CD4-positive, alpha-beta T cell treated with Interleukin-15 for 1 hour (primary cell): Measurements from ENCODE around the gene INPP4B.

ENCODE experiments used
- DNase-seq: peaks from one replicate; pipeline ENCODE4 v3.0.0-alpha.2; 2020

Gene INPP4B

GRCh38 chr4:142164767-142165500 is 681.2 kb downstream of the INPP4B start:
- DNase-seq: no peak

GRCh38 chr4:142161086-142161485 is 685.0 kb downstream of the INPP4B start:
- no peak for DNase-seq

GRCh38 chr4:142160509-142160908 is 685.6 kb downstream of the INPP4B start:
- DNase-seq: no peak

DNA sequence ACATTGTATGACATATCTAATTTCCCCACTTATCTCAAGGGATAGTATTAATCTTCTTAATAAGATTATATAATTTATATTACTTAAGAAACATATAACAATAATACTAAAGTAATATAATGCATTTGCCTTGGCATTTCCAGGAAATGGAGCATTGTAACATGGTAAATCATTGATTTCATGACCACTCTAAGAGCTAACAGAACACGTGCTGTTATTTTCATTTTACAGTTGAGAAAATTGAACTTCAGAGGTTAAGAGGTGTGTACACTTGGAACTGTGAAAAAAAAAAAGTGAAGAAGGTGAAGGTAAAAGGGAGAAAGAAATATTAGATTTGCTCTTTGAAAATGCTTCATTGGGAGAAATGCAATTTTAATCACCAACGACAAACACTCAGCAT is 687.1 kb downstream of the INPP4B start:
- no peak for DNase-seq

- DNase-seq: no peak
Measured at GRCh38 chr4:142156256-142156655, 689.8 kb downstream of the INPP4B start.

- DNase-seq: no peak
Measured at GRCh38 chr4:142155347-142155746, 690.8 kb downstream of the INPP4B start.

GRCh38 chr4:142150483-142150882 is 695.6 kb downstream of the INPP4B start:
- no peak for DNase-seq

GRCh38 chr4:142144813-142145212 is 701.3 kb downstream of the INPP4B start:
- no peak for DNase-seq

DNA sequence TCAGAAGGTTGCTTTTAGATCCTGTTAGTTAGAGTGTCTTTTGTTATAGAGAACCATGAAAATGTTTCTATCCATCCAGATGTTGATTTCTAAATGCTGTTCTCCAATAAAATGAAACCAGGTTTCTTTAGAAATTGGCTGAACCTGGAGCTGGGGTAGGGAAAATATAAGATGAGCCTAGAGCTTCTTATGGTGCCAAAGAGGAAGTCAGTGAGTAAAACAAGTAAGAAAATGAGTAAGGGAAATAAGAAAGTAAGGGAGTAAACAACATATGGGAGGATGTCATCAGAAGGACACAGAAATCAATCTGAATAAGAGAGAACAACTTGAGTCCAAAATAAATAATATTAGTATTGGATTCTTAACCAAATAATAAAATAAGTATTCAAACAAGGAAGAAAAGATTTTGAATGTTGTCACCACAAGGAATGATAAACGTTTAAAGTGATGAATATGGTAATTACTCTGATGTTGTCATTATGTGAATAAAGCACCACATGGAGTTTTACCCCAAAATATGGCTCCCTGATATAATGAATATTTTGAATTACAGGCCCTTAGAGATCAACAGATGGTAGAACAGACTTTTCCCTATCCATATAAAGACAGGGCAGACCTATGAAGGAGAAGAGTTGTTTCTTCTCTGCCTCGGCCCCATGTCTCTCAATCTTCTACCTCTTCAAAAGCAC is 703.6 kb downstream of the INPP4B start:
- DNase-seq: no peak

GRCh38 chr4:142141224-142141623 is 704.9 kb downstream of the INPP4B start:
- DNase-seq: no peak

DNA sequence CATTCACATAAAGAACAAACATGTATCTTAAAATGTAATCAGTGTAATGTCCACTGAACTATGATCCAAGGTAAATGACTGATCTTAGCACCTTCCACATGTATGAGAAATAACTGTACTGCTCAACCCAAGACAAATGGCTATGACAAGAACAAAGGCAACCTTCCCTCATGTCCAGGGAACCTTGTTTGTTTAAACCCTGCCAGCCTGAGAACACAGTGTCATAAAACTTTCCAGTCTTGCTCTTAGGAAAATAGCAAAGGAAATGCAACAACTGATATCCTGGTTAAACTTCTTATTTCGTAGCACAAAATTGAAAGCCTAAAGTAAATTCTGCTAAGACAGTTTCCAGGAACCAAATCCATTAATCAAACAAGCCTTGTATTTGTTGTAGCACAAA is 715.4 kb downstream of the INPP4B start:
- DNase-seq: no peak

- DNase-seq: no peak
Measured at GRCh38 chr4:142129931-142130330, 716.2 kb downstream of the INPP4B start.

DNA sequence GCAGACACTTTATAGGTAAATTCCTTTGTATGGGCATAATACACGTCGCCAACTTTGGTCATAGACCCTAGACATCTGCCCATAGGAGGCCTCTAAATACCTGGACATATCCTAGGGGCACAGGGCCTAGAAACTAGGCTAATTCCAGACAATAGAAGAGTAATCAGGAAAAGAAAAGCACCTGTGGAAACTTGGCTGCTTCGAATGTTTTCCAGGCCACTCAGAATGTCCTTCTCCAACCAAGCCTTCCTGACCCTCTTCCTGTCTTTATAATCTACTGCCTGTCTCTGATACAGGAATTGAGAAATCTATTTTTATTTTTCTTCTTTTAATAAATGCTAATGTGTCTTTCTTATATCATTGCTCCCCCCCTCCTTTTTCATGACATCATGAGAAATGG is 716.6 kb downstream of the INPP4B start:
- DNase-seq: no peak

GRCh38 chr4:142128529-142128928 is 717.6 kb downstream of the INPP4B start:
- DNase-seq: no peak

DNA sequence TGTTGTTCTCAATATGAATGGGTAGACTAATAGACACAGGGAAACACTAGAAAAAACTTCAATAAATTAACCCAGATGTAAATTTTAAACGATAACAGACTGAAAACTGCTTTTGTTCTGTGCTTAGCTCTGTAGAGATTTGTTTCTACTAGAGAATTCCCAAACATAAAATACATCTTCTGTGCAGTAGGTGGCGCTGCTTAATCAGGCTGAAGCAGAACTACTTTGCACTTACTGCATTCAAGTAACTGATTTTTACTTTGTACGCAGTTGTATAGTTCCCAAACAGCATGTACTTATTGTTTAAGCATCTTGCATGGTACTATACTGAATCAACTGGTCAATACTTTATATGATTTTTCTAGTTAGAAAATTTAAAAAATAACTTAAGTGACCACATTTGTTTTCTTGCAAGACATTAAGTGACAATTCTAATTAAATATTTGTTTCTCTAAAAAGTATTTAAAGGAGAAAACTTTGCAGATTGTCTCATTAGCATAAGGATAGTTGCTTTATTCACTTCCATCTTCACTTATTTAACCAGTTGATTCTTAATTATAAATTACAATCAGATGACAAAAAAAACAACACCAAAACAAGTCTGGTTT is 719.1 kb downstream of the INPP4B start:
- DNase-seq: peak; percentile 30

GRCh38 chr4:142124874-142125273 is 721.2 kb downstream of the INPP4B start:
- no peak for DNase-seq

DNA sequence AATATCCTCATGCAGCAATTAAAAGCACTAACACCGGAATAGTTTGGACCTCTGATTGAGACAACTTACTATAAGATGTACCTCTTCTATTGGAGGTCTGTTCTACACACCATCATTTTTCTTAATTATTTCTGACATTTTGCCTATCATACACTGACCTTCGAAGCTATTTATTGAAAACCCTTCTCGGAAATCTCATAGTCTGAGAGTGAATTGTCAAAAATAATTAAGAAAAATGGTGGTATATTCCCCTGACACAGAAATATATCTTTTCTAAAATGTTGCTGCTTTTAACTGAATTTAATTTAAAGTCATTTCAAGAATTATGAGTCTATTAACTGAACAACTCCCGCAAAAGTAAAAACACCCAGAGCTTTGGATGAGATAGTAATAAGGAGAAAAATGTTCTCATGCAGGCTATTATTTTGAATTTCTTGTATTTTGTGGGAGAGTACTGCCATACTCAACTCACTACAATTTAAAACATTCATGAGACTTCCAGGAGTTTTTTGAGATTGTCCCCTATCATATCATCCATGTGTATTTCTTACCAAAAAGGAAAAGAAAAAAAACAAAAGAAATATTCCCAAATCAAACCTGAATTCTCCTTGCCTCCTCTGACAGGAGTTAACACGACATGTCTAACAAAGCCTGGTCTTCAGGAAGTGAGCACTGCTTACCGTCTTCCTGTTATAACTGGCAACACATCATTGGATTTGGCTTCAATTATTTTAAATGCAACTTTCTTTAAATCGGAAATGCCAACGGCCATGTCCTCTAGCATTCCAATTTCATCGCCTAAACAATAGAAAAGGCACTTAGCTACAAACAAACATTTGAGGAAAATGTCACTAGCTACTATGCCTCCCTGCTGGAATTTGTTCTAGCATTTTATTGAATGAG is 724.4 kb downstream of the INPP4B start:
- no peak for DNase-seq

DNA sequence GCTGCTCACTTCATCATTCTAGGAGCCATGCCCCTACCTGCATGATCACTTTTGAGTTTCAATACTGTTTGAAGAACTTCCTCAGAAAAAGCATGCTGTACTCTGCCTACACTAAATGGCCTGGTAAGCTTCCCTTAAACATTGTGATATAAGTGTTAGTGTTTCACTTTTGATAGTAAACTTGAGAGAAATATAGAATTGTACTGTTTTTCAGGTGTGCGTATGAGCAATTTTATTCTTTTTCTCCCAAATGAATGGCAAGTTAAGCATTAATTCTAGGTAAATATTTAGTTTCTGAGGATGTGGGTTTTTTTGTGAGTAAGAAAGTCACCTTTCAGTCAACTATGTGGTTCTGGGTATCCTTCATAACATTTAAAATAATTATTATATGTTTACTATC is 725.2 kb downstream of the INPP4B start:
- no peak for DNase-seq

- no peak for DNase-seq
Measured at GRCh38 chr4:142112451-142112850, 733.6 kb downstream of the INPP4B start.

DNA sequence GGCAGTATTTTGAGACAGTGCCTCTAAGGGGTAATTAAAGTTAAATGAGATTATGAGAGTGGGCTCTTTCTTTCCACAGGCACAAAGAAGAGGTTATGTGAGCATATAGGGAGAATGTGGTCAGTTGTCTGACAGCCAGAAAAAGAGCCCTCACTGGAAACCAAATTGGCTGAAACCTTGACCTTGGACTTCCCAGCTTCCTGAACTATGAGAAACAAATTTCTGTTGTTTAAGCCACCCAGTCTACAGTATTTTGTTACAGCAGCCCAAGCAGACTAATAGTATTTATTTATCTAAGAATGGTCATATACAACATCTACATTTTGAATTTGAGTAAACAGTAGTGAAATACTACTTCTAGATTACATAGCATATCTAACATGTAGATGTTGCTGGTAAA is 736.0 kb downstream of the INPP4B start:
- DNase-seq: no peak

- DNase-seq: no peak
Measured at GRCh38 chr4:142104041-142104440, 742.1 kb downstream of the INPP4B start.

DNA sequence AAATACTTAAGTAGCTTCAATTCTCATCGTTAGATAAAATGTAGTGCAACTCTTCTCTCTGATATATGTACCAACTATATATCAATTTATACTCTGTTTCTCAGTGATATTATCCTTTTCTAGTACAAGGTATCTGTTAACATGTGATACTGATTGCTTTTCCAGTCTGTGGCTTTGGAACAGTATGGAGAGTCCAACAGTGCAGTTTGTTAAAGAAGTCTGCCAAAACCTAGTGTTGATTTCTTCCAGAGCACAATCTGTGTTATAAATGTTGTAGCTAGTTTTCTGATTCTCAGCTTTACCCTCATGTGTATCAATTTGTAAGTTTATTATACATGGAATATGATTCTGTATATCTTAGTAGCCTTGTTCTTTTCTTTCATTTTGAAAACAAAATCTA is 744.7 kb downstream of the INPP4B start:
- DNase-seq: no peak

DNA sequence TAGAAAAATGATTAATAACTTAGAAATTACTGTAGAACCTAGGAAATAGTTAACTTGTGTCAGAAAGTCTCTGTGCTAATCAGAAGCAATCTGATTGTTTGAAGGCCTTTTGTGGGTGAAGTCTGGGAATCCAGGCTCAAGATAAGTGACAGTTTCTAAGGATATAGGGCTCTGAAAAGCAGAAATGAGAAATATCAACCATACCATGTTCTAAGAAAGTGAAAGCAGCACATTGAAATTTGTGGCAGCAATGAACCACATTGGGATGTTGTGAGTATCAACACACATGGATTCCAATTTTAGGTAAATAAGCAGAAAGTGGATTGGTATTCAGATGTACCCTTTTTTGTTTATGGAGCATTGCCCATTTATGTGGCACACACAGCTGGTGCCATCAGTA is 745.2 kb downstream of the INPP4B start:
- DNase-seq: no peak
